ENCODE measurements around the gene CSNK1G1.
A peak's percentile ranks its signal among the peaks of the same experiment; 100 is the strongest.

CSNK1G1 gene

DNA sequence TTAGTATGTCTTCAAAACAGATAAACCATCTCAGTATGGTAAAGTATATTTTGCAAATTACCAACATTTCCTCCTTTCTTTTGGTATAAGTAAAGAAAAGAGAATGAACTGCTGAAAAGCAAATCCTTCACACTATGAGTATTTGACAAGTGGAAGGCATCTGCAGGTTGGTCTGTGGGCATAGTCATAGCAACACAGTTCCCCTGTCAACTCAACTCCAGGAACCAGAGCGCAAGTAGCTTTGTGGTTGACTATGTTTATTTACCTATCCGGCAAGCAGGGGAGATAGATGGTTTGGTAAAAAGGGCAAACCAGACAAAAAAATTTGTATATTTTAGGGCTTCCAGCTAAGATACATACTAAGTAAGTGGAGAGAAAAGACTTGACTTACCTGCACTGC lies 104.9 kb downstream of the CSNK1G1 start:
- Histone ChIP-seq H2AFZ (ENCODE audit: low read depth, low read length) (no peak overlapping the region), H3K4me1 (ENCODE audit: low read length) (peaks cover 44% of the 10 kb centered on the region), H3K9ac (ENCODE audit: low read length) (no peak overlapping the region), H3K27ac (ENCODE audit: low read length) (no peak overlapping the region), H3K9me3 (ENCODE audit: insufficient read depth, low read length) (no peaks in the 10 kb centered on the region), H4K20me1 (ENCODE audit: insufficient read depth, low read length) (no peaks in the 10 kb centered on the region), H3K36me3 (replicated peaks; ENCODE audit: low read depth, low read length) (peaks cover 3% of the 10 kb centered on the region), H3K4me2 (ENCODE audit: low read length) (peak overlapping the region; percentile 20; the same call in 1 of the 2 replicates), H3K27me3 (ENCODE audit: low read depth, low read length) (no peaks in the 10 kb centered on the region), H3K4me3 (ENCODE audit: low read length) (no peak overlapping the region), H3K79me2 (ENCODE audit: low read length) (no peaks in the 10 kb centered on the region)
- no peak for TF ChIP-seq EZH2phosphoT487 (IDR thresholded peaks at IDR 0.05; ENCODE audit: low read depth)

DNA sequence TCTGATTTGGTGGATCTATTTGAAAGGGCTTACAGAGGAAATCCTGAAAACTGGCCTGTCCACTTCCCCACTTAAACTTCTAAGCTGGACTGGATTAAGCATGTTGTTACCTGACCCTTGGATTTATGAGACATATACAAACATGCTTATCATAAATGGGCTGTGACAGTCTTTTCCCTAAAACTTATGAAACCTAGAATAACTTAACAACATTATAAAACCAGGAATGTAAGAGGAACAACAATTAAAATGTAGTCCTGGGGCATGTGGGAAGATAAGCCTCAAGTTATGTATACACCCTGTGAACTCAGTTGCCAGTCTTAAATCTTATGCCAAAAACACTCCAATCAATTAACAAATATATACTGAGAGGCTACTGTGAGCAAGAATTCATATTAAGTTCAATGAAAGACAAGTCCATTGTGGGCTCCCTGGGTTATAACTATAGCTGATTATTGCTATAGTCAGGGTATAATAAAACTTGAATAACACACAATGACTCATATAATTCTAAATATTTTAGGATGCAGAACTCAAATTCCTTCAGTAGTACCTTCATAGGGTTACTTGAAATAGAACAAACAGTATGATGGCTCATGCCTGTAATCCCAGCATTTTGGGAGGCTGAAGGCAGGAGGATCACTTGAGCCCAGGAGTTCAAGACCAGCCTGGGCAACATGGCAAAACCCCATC lies 105.9 kb downstream of the CSNK1G1 start:
- Histone ChIP-seq H3K4me1 (ENCODE audit: low read length) (peaks cover 48% of the 10 kb centered on the region), H2AFZ (ENCODE audit: low read depth, low read length) (no peak overlapping the region), H3K27ac (ENCODE audit: low read length) (no peak overlapping the region), H3K79me2 (ENCODE audit: low read length) (no peaks in the 10 kb centered on the region), H3K36me3 (replicated peaks; ENCODE audit: low read depth, low read length) (peaks cover 3% of the 10 kb centered on the region), H3K27me3 (ENCODE audit: low read depth, low read length) (no peaks in the 10 kb centered on the region), H3K9ac (ENCODE audit: low read length) (no peak overlapping the region), H3K4me3 (ENCODE audit: low read length) (no peak overlapping the region), H3K9me3 (ENCODE audit: insufficient read depth, low read length) (no peaks in the 10 kb centered on the region), H4K20me1 (ENCODE audit: insufficient read depth, low read length) (no peaks in the 10 kb centered on the region), H3K4me2 (ENCODE audit: low read length) (no peak overlapping the region)
- TF ChIP-seq, protein P1, sequence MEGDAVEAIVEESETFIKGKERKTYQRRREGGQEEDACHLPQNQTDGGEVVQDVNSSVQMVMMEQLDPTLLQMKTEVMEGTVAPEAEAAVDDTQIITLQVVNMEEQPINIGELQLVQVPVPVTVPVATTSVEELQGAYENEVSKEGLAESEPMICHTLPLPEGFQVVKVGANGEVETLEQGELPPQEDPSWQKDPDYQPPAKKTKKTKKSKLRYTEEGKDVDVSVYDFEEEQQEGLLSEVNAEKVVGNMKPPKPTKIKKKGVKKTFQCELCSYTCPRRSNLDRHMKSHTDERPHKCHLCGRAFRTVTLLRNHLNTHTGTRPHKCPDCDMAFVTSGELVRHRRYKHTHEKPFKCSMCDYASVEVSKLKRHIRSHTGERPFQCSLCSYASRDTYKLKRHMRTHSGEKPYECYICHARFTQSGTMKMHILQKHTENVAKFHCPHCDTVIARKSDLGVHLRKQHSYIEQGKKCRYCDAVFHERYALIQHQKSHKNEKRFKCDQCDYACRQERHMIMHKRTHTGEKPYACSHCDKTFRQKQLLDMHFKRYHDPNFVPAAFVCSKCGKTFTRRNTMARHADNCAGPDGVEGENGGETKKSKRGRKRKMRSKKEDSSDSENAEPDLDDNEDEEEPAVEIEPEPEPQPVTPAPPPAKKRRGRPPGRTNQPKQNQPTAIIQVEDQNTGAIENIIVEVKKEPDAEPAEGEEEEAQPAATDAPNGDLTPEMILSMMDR (IDR thresholded peaks at IDR 0.05; ENCODE audit: low read depth, low read length), result no peak
- no peak for TF ChIP-seq EZH2phosphoT487 (IDR thresholded peaks at IDR 0.05; ENCODE audit: low read depth)

DNA sequence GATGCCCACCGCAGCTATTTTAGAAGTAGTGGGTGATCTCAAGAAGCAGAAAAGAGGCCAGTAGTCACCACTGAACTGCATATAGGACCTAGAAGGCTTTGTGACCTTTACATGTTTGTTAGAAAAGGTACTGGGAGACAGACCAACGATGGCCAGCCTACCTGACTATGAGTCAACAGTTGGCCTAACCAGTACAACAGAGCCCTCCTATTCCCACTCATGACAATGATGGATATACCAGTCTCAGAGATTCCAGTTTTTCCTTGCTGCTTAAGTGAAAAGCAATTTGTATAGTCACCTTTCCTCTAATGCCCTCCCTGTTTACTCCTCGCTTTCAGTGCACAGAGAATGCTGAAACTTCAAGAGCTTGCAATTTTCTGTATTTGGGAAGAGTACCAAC lies 106.6 kb downstream of the CSNK1G1 start:
- Histone ChIP-seq H3K4me3 (ENCODE audit: low read length) (no peak overlapping the region), H3K4me2 (ENCODE audit: low read length) (no peak overlapping the region), H3K4me1 (ENCODE audit: low read length) (peaks cover 52% of the 10 kb centered on the region), H3K9me3 (ENCODE audit: insufficient read depth, low read length) (no peaks in the 10 kb centered on the region), H3K27ac (ENCODE audit: low read length) (no peak overlapping the region), H4K20me1 (ENCODE audit: insufficient read depth, low read length) (no peaks in the 10 kb centered on the region), H3K36me3 (replicated peaks; ENCODE audit: low read depth, low read length) (peaks cover 3% of the 10 kb centered on the region), H3K9ac (ENCODE audit: low read length) (no peak overlapping the region), H3K27me3 (ENCODE audit: low read depth, low read length) (no peaks in the 10 kb centered on the region), H3K79me2 (ENCODE audit: low read length) (no peaks in the 10 kb centered on the region), H2AFZ (ENCODE audit: low read depth, low read length) (no peak overlapping the region)
- TF ChIP-seq, protein P1 (IDR thresholded peaks at IDR 0.05; ENCODE audit: low read depth, low read length), result no peak
- TF ChIP-seq EZH2phosphoT487 (IDR thresholded peaks at IDR 0.05; ENCODE audit: low read depth), result no peak

DNA sequence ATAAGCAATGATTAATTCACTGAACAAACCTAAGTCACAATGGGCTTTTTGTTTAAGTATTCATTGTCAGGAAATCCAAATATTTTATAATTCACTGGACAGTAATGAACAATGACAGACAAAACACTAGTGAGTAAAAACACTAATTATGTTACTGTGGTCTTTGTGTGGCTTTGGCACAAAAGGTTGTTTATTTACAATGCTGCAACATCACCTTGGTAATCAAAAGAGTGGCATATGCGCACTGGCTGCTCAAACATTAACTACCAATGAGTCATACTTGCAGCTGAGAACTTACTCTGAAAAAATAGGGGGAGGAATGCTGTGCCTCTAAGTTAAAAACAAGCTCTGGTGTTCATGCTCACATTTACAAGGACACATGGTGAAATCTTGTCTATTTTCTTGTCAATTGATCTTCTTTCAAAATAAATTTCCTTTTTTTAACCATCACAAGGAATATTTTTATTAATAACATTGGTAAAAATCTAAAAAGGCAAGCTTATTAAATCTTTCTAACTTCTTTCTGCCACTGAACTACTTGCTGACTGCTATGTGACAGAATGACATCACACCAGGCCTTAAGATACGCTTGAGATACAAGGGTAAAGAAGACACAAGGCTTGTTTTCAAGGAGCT lies 107.9 kb downstream of the CSNK1G1 start:
- H4K20me1 ChIP-seq (ENCODE audit: insufficient read depth, low read length), result no peaks in the 10 kb centered on the region
- H3K9ac ChIP-seq (ENCODE audit: low read length), result 0 out of 2 replicates have a peak overlapping the region, but pooled peaks have one; percentile 14
- peaks cover 3% of the 10 kb centered on the region for H3K36me3 ChIP-seq (replicated peaks; ENCODE audit: low read depth, low read length)
- H3K27ac ChIP-seq (ENCODE audit: low read length), result peak overlapping the region; percentile 83
- no peaks in the 10 kb centered on the region for H3K79me2 ChIP-seq (ENCODE audit: low read length)
- no peaks in the 10 kb centered on the region for H3K27me3 ChIP-seq (ENCODE audit: low read depth, low read length)
- H3K4me3 ChIP-seq (ENCODE audit: low read length), result peak overlapping the region; percentile 44
- no peak overlapping the region for H2AFZ ChIP-seq (ENCODE audit: low read depth, low read length)
- no peak for TF ChIP-seq EZH2phosphoT487 (IDR thresholded peaks at IDR 0.05; ENCODE audit: low read depth)
- TF ChIP-seq, protein P1 (IDR thresholded peaks at IDR 0.05; ENCODE audit: low read depth, low read length), result no peak
- H3K4me2 ChIP-seq (ENCODE audit: low read length), result peak overlapping the region; percentile 68
- H3K4me1 ChIP-seq (ENCODE audit: low read length), result peaks cover 52% of the 10 kb centered on the region
- H3K9me3 ChIP-seq (ENCODE audit: insufficient read depth, low read length), result no peaks in the 10 kb centered on the region

Data from OCI-LY3 (cell line).